Measurements from ENCODE around the gene CACHD1.

The CACHD1 gene

DNA sequence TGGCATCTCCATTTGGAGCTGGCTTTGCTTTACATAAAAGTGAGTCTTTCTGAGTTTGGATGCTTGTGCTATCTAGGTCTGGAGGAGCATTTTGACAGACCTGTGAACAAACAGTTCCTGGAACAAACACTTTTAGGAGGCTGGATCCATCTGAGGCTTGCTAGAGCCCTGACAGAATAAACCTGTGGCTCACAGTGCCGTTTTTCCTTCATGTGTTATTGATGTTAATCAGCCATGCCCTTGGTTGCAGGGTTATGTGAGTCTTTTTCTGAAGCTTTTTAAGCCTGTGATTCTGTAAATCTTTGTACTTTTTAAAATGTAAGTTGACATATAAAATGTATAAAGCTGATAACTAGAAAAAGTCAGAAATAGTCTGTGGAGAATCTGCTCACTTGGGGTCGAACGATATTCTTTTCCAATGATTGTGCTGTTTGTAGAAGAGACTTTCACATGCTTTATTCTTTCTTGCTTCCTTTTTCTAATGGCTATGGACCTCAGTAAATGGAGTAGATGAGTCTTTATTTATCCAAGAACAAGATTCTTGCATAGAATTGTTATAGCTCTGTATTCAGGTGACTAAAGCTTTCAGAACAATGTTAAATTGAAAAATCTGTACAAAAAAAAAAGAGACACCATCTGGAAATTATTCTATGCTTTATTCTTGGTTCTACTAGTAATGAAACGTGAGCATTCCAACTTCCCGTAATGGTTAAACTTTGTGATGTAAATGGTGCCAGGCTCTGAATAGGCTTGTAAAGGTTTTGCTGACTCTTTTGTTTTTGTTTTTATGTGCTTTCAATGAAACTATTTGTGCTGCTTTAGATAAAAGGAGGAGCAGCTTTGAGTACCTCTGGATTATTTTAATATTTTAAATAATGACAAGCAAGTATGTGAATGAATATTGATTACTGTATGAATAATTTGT lies 53.7 kb downstream of the CACHD1 start:
- DNase-seq (ENCODE audit: low read depth) = no peak

GRCh38 chr1:64524614-64525013 lies 54.7 kb downstream of the CACHD1 start:
- DNase-seq (ENCODE audit: low read depth) = no peak

DNA sequence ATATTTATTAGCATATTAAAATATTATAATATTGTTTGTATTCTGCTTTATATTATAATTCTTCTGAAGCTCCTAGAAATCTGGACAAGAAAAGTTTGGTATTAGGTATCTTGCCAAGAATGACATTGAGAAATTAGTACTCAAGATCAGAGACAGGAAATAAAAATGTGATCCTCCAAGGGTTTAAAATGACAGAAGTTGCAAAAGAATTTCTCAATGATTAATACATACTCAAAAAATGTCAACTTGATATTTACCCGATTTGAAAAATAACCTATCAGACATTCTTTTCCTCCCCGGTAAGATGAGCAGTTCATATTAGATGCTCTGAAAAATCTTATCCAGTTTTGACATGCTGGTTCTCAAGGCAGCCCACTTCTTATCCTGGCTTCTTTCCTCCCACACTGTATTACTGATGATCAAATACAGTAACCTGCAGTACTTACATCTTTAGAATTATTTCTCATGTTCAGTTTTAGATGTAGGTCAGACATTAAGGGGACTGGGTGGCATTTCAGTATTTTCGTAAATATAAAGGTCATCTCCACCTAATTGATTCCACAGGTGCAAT lies 55.3 kb downstream of the CACHD1 start:
- DNase-seq (ENCODE audit: low read depth) = no peak

DNA sequence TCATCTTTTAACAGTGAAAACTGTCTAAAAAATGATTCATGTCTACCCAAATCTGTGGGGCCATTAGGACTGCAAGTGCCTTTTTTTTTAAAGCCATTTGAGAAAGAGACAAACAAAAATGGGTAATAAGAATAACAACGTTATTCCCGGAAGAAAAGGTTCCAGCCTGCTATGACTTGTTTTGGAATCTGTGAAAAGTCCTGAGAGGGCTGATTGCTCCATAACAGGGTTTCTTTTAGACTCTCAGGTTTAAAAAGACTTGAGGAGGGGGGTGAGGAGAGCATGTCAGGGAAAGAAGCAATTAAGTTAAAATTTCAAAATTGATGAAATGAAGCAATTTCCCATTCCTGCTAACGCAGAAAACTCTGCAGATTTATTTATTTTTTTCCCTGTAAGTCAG lies 56.4 kb downstream of the CACHD1 start:
- no peak for DNase-seq (ENCODE audit: low read depth)

DNA sequence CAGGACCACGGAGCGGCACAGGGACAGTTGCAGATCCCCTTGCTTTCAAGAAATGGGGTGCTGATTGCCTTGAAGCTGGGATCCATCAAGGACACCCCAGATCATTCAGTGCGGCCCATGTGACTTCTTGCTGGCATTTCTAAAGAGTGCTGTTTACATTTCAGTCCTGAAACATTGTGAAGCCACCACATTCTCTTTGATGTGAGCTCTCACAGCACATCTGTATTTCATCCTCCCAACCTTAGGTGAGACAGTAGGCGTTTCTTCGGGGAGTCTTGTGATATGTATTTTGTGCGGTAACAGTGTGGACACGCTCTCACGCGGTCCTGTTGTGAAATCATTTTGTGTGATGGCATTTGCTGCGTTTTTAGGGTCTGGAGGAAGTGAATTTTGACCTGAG lies 57.2 kb downstream of the CACHD1 start:
- no peak for DNase-seq (ENCODE audit: low read depth)

DNA sequence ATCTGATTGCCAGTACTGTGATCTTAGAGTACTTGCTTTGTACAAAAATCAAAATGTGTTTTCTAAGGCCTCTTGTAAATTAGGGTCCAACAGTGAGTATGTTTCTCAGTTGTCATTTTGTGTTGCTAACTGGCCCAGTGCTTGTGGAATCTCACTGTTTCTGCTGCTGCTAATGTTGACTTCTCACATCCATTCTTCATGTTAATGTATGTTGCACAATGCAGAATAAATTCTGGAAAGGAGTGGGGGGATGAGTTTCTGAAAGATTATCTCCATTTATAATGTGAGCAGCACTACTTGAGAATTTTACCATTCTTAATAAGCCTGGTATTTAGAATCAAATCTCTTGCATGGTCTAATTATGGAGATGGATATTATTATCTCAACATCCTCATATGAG lies 57.9 kb downstream of the CACHD1 start:
- no peak for DNase-seq (ENCODE audit: low read depth)

DNA sequence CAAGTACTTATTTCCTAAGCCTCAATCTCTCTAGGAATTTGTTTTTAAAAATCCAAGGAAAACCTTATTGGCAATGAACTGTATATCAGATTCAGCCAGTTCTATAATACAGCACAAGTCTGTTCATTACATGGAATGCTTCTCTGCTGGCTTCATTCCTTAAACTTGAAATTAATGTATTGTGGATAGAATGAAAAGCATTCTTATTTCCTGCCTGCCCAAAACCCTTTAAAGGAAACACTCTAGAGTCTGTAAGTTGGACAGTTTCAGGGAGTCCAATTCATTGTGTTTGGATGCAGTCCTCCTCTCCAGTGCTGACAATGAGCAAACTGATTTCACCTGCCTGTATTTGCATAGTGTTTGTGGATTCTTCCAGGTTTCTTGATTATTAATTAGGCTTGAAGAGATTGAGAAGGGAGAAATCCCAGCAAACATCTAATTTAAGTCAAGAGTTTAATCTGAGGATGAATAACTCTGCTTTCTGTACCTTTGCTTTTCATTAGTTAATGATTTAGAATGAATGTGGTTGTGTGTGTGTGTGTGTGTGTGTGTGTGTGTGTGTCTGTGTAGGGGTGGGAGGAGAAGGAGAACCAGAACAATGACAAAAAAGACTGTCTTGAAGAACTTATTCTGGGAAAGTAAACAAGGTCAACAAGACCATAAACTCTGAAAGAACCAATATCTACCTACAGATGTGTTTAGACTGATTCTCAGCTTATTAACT lies 61.2 kb downstream of the CACHD1 start:
- DNase-seq (ENCODE audit: low read depth) = no peak

DNA sequence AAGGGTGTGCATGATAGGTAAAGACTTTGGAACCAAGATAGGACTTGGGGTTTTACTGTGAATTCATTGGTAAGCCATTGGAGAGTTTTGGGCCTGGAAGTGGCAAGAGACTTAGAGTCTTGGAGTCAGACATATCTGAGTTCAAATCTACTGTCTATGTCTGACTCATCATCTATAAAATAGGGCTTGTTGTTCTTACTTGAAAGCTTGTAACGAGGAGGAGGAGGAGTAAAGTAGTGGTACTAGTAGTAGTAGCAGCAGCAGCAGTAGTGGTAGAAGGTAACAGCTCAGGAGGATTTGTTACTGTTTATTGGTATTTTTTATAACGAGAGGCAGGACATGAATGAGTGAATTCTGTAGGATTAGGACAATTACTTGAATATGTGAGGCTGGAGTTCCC lies 62.7 kb downstream of the CACHD1 start:
- DNase-seq (ENCODE audit: low read depth) = no peak

DNA sequence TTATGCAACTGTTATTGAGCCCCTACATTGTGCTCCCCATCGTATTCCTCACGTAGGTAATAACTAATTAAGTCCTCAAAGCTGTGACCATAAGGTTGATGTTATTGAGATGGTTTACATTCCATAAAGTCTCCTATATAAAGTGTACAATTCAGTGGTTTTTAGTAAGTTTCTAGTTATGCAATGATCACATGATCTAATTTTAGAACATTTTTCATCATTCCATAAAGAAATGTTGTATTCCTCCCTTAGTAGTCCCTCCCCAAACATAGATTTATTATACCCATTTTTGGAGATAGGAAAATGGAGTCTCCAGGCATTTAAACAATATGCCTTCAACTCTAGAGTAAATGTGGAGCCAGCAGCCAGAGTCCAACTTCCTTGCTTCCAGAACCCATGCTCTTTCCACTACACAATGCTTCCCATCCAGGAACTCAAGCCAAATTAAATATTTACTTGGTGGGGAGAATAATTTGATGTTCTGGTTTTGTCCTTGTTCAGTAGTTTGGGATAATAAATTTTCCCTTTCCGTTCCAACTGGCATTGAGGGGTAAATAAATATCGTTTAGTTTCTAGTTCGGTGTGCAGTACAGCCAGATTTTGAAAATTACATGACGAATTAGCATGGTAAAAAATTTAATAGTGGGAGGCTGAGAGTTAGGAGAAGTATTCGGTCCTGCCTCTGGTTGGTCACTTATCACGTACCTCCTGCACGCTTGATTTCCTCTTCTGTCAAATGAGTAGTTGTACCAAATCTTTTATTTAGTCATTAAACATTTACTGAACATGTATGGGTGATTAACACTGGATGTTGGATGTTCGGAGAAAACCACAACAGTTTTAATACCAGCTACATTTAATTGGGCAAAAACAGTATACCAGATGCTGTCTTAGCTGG lies 66.3 kb downstream of the CACHD1 start:
- no peak for DNase-seq (ENCODE audit: low read depth)

- DNase-seq (ENCODE audit: low read depth) = no peak
Observed at GRCh38 chr1:64536836-64537490, 67.0 kb downstream of the CACHD1 start.

DNA sequence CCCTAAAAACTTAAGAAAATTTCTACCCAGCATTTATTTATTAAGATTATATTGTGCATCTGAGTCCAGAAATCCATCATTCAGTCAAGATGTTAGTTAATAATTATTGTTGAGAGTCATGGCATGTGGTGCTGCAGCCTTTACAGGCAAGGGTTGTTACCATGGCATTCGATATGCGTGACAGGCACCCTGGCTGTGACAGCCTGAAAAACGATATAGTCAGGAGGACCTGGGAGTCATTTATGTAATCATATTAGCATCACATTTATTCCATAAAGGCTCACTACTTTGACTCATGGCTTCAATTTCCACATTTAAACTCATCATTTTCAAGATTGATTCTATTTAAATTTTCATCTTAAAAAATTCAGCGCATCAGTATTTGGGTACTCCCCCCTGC lies 68.0 kb downstream of the CACHD1 start:
- no peak for DNase-seq (ENCODE audit: low read depth)

- DNase-seq (ENCODE audit: low read depth) = no peak
Observed at GRCh38 chr1:64538389-64538788, 68.5 kb downstream of the CACHD1 start.

GRCh38 chr1:64539289-64539688 lies 69.4 kb downstream of the CACHD1 start:
- no peak for DNase-seq (ENCODE audit: low read depth)

GRCh38 chr1:64539781-64540218 lies 69.9 kb downstream of the CACHD1 start:
- no peak for DNase-seq (ENCODE audit: low read depth)

GRCh38 chr1:64540265-64540791 lies 70.4 kb downstream of the CACHD1 start:
- no peak for DNase-seq (ENCODE audit: low read depth)

GRCh38 chr1:64542118-64542517 lies 72.2 kb downstream of the CACHD1 start:
- DNase-seq (ENCODE audit: low read depth) = no peak

- no peak for DNase-seq (ENCODE audit: low read depth)
Observed at GRCh38 chr1:64543831-64544230, 73.9 kb downstream of the CACHD1 start.

- DNase-seq (ENCODE audit: low read depth) = no peak
Observed at GRCh38 chr1:64545118-64545843, 75.4 kb downstream of the CACHD1 start.

GRCh38 chr1:64546013-64546412 lies 76.1 kb downstream of the CACHD1 start:
- DNase-seq (ENCODE audit: low read depth) = no peak

- no peak for DNase-seq (ENCODE audit: low read depth)
Observed at GRCh38 chr1:64549464-64550239, 79.7 kb downstream of the CACHD1 start.
